Liver (tissue), 9 donors: Measurements from ENCODE around the gene SIN3B. TPM values are rescaled to one million over a fixed set of nuclear protein-coding genes. Genes with fewer than 3 reads are reported as not detected.

ENCODE experiments used
- DNase-seq: peaks from one replicate; pipeline ENCODE4 v3.0.0-alpha.2; 2017; ENCODE audit warnings: low spot score
- H3K27ac ChIP-seq, 2 donors: one replicate each; pipeline ENCODE4 v1.7.0; 2013; ENCODE audit warnings: inconsistent platforms in 2 of 2, low read length in 2 of 2, control low read depth in 1 of 2, low read depth in 1 of 2, mild to moderate bottlenecking in 1 of 2
- H3K27me3 ChIP-seq, 4 donors: one replicate each; pipeline versions ENCODE4 v1.6.1 to v1.7.0; 2013; ENCODE audit warnings: low read length in 3 of 4, inconsistent platforms in 1 of 4, mild to moderate bottlenecking in 1 of 4, moderate library complexity in 1 of 4; ENCODE audit not compliant: control insufficient read depth in 4 of 4, insufficient read depth in 4 of 4
- H3K36me3 ChIP-seq, 4 donors: one replicate each; pipeline versions ENCODE4 v1.6.1 to v1.7.0; 2013; ENCODE audit warnings: low read length in 3 of 4, mild to moderate bottlenecking in 3 of 4, low read depth in 1 of 4, moderate library complexity in 1 of 4; ENCODE audit not compliant: control insufficient read depth in 4 of 4, insufficient read depth in 3 of 4
- H3K4me1 ChIP-seq, 4 donors: one replicate each; pipeline versions ENCODE4 v1.6.1 to v1.7.0; 2013; ENCODE audit warnings: low read length in 3 of 4, mild to moderate bottlenecking in 3 of 4, moderate library complexity in 1 of 4; ENCODE audit not compliant: control insufficient read depth in 4 of 4, insufficient read depth in 4 of 4
- H3K4me3 ChIP-seq, 3 donors: one replicate each; pipeline versions ENCODE4 v1.6.1 to v1.7.0; 2013; ENCODE audit warnings: low read length in 3 of 3, control low read depth in 1 of 3, low read depth in 1 of 3, mild to moderate bottlenecking in 1 of 3
- H3K9ac ChIP-seq, 2 donors: one replicate each; pipeline ENCODE4 v1.7.0; 2013; ENCODE audit warnings: low read length in 2 of 2, mild to moderate bottlenecking in 2 of 2, moderate library complexity in 2 of 2, control low read depth in 1 of 2, low read depth in 1 of 2
- H3K9me3 ChIP-seq, 4 donors: one replicate each; pipeline versions ENCODE4 v1.6.1 to v1.7.0; 2013; ENCODE audit warnings: low read length in 3 of 4; ENCODE audit not compliant: control insufficient read depth in 4 of 4
- EGR1 ChIP-seq, 2 donors: IDR thresholded peaks; 2 replicates each; pipeline ENCODE4 v1.6.1; 2016 to 2018; ENCODE audit warnings: antibody characterized with exemption in 2 of 2, low read depth in 2 of 2
- FOXA1 ChIP-seq: IDR thresholded peaks from 2 replicates; pipeline ENCODE4 v1.6.1; 2016; ENCODE audit warnings: antibody characterized with exemption
- FOXA2 ChIP-seq: IDR thresholded peaks from 2 replicates; pipeline ENCODE4 v1.6.1; 2016; ENCODE audit warnings: antibody characterized with exemption
- GABPA ChIP-seq, 2 donors: IDR thresholded peaks in 1 of 2; conservative IDR thresholded peaks in 1 of 2; 2 replicates each; pipeline ENCODE4 v1.6.1; 2016; ENCODE audit warnings: antibody characterized with exemption in 2 of 2, mild to moderate bottlenecking in 1 of 2, moderate library complexity in 1 of 2
- HNF4A ChIP-seq, 2 donors: conservative IDR thresholded peaks; 2 replicates each; pipeline ENCODE4 v1.6.1; 2016; ENCODE audit warnings: antibody characterized with exemption in 2 of 2, mild to moderate bottlenecking in 2 of 2
- HNF4G ChIP-seq: IDR thresholded peaks from 2 replicates; pipeline ENCODE4 v1.6.1; 2016; ENCODE audit warnings: antibody characterized with exemption
- JUND ChIP-seq, 2 donors: IDR thresholded peaks; 2 replicates each; pipeline ENCODE4 v1.6.1; 2016; ENCODE audit warnings: antibody characterized with exemption in 2 of 2
- NR2F2 ChIP-seq: IDR thresholded peaks from 2 replicates; pipeline ENCODE4 v1.6.1; 2016; ENCODE audit warnings: antibody characterized with exemption
- RAD21 ChIP-seq, 2 donors: IDR thresholded peaks; 2 replicates each; pipeline ENCODE4 v1.6.1; 2016; ENCODE audit warnings: antibody characterized with exemption in 2 of 2, mild to moderate bottlenecking in 2 of 2
- RXRA ChIP-seq, 2 donors: IDR thresholded peaks; 2 replicates each; pipeline ENCODE4 v1.6.1; 2017 to 2018; ENCODE audit warnings: antibody characterized with exemption in 2 of 2, mild to moderate bottlenecking in 1 of 2
- SP1 ChIP-seq: IDR thresholded peaks from 2 replicates; pipeline ENCODE4 v1.6.1; 2018; ENCODE audit warnings: antibody characterized with exemption, mild to moderate bottlenecking
- TAF1 ChIP-seq: conservative IDR thresholded peaks from 2 replicates; pipeline ENCODE4 v1.6.1; 2016; ENCODE audit warnings: antibody characterized with exemption, mild to moderate bottlenecking
- YY1 ChIP-seq: IDR thresholded peaks from 2 replicates; pipeline ENCODE4 v1.6.1; 2016; ENCODE audit warnings: antibody characterized with exemption, mild to moderate bottlenecking
- WGBS: extraction: QIAGEN DNeasy Blood & Tissue Kit; methylation state at CpG from one replicate; pipeline ENCODE4 v1.1.7; 2013; 5-methylcytosine and 5-hydroxymethylcytosine counted together
- polyA plus RNA-seq, 2 donors: library from polyadenylated mRNA; stranded (reverse) in 1 of 2; unstranded in 1 of 2; fragments of 200-250 nt in 1 of 2; fragments of >200 nt in 1 of 2; fragmentation: Nextera tagmentation in 1 of 2; extraction: Ambion mirVana in 1 of 2; gene quantifications; one replicate each; pipeline versions ENCODE4 v1.2.1 to v1.2.3, GENCODE V29; 2013 to 2015
- total RNA-seq, 2 donors: library from RNA; depleted of rRNA; stranded (reverse); fragments of >200 nt; gene quantifications; one replicate each; pipeline ENCODE4 v1.2.3, GENCODE V29; 2014
- TF ChIP-seq, protein P1 (sequence below): fragments of 150-350 bp; IDR thresholded peaks from 2 replicates; pipeline ENCODE4 v1.5.1; 2017; ENCODE audit warnings: improper control_type of control experiment, low read depth, low read length; ENCODE audit not compliant: missing input control
- TF ChIP-seq, protein P2 (sequence below): IDR thresholded peaks from 2 replicates; pipeline ENCODE4 v1.6.1; 2016; ENCODE audit warnings: antibody characterized with exemption
- TF ChIP-seq, protein P3 (sequence below): IDR thresholded peaks from 2 replicates; pipeline ENCODE4 v1.6.1; 2016; ENCODE audit warnings: antibody characterized with exemption
- TF ChIP-seq, protein P4 (sequence below): IDR thresholded peaks from 2 replicates; pipeline ENCODE4 v1.6.1; 2016; ENCODE audit warnings: antibody characterized with exemption
- TF ChIP-seq, protein P5 (sequence below): IDR thresholded peaks from 2 replicates; pipeline ENCODE4 v1.6.1; 2016; ENCODE audit warnings: antibody characterized with exemption, mild to moderate bottlenecking
- donor health status: healthy.
- donor health status: healthy.
- donor health status: healthy.
- donor health status: healthy.
- donor health status: healthy.

Gene SIN3B
- total and polyA plus RNA-seq, 4 donors: 6.1 to 17.1 (median 8.6) TPM

DNA sequence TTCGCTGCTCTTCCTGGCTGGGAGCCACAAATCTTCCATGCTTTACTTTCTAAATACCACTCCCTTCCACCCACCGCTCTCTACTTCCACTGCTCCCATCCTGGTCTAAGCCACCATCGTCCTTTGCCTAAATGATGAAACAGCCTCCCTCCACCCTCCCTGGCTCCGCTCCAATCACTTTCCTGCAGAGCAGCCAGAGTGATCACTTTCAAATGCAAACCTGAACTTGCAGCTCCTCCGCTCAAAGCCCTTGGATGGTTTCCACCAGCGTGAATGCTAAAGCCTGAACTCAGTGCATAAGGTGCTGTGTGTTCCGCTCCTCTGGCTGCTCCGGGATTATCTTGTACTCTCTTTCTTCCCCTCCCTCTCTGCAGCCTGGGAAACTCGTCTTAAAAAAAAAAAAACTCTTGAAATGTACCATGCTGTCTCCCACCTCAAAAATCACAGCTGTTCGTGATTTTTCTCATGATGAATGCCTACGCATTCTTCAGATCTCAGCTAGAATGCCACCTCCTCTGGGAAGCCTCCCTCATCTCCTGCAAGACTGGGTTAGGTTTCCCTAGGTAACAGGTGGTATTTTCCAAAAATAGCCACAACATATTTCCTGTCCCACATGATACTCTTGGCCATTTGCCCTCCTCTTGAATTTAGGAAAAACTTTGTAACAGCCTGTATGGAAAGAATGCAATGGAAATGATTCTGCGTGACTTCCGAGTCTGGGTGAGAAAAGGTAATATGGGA, 3.7 kb upstream of the SIN3B start:
- Histone ChIP-seq H3K4me1 (peaks cover 0 to 16% (median 10%) of the 10 kb centered on the region in 4 donors), H3K4me3 (no peak overlapping the region), H3K27me3 (no peaks in the 10 kb centered on the region), H3K27ac (no peak overlapping the region), H3K9ac (no peak overlapping the region), H3K9me3 (no peaks in the 10 kb centered on the region), H3K36me3 (no peaks in the 10 kb centered on the region)
- TF ChIP-seq HNF4A (conservative IDR thresholded peaks at IDR 0.05): no peak
- TF ChIP-seq, protein P1, sequence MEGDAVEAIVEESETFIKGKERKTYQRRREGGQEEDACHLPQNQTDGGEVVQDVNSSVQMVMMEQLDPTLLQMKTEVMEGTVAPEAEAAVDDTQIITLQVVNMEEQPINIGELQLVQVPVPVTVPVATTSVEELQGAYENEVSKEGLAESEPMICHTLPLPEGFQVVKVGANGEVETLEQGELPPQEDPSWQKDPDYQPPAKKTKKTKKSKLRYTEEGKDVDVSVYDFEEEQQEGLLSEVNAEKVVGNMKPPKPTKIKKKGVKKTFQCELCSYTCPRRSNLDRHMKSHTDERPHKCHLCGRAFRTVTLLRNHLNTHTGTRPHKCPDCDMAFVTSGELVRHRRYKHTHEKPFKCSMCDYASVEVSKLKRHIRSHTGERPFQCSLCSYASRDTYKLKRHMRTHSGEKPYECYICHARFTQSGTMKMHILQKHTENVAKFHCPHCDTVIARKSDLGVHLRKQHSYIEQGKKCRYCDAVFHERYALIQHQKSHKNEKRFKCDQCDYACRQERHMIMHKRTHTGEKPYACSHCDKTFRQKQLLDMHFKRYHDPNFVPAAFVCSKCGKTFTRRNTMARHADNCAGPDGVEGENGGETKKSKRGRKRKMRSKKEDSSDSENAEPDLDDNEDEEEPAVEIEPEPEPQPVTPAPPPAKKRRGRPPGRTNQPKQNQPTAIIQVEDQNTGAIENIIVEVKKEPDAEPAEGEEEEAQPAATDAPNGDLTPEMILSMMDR: no peak
- TF ChIP-seq, protein P2, sequence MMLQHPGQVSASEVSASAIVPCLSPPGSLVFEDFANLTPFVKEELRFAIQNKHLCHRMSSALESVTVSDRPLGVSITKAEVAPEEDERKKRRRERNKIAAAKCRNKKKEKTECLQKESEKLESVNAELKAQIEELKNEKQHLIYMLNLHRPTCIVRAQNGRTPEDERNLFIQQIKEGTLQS: no peak
- TF ChIP-seq JUND (IDR thresholded peaks at IDR 0.05): no peak
- no peak for TF ChIP-seq GABPA (IDR thresholded peaks at IDR 0.05 in 1 of 2, conservative IDR thresholded peaks at IDR 0.05 in 1 of 2)
- TF ChIP-seq HNF4G: no peak
- TF ChIP-seq RAD21 (IDR thresholded peaks at IDR 0.05): no peak
- no peak for TF ChIP-seq NR2F2
- no peak for TF ChIP-seq SP1
- no peak for TF ChIP-seq YY1
- no peak for TF ChIP-seq TAF1
- no peak for TF ChIP-seq EGR1 (IDR thresholded peaks at IDR 0.05; ENCODE audit: low read depth in 2 of 2)
- TF ChIP-seq, protein P3, sequence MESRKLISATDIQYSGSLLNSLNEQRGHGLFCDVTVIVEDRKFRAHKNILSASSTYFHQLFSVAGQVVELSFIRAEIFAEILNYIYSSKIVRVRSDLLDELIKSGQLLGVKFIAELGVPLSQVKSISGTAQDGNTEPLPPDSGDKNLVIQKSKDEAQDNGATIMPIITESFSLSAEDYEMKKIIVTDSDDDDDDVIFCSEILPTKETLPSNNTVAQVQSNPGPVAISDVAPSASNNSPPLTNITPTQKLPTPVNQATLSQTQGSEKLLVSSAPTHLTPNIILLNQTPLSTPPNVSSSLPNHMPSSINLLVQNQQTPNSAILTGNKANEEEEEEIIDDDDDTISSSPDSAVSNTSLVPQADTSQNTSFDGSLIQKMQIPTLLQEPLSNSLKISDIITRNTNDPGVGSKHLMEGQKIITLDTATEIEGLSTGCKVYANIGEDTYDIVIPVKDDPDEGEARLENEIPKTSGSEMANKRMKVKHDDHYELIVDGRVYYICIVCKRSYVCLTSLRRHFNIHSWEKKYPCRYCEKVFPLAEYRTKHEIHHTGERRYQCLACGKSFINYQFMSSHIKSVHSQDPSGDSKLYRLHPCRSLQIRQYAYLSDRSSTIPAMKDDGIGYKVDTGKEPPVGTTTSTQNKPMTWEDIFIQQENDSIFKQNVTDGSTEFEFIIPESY: no peak
- TF ChIP-seq, protein P4, sequence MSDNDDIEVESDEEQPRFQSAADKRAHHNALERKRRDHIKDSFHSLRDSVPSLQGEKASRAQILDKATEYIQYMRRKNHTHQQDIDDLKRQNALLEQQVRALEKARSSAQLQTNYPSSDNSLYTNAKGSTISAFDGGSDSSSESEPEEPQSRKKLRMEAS: no peak
- no peak for TF ChIP-seq FOXA1
- no peak for TF ChIP-seq FOXA2
- TF ChIP-seq, protein P5, sequence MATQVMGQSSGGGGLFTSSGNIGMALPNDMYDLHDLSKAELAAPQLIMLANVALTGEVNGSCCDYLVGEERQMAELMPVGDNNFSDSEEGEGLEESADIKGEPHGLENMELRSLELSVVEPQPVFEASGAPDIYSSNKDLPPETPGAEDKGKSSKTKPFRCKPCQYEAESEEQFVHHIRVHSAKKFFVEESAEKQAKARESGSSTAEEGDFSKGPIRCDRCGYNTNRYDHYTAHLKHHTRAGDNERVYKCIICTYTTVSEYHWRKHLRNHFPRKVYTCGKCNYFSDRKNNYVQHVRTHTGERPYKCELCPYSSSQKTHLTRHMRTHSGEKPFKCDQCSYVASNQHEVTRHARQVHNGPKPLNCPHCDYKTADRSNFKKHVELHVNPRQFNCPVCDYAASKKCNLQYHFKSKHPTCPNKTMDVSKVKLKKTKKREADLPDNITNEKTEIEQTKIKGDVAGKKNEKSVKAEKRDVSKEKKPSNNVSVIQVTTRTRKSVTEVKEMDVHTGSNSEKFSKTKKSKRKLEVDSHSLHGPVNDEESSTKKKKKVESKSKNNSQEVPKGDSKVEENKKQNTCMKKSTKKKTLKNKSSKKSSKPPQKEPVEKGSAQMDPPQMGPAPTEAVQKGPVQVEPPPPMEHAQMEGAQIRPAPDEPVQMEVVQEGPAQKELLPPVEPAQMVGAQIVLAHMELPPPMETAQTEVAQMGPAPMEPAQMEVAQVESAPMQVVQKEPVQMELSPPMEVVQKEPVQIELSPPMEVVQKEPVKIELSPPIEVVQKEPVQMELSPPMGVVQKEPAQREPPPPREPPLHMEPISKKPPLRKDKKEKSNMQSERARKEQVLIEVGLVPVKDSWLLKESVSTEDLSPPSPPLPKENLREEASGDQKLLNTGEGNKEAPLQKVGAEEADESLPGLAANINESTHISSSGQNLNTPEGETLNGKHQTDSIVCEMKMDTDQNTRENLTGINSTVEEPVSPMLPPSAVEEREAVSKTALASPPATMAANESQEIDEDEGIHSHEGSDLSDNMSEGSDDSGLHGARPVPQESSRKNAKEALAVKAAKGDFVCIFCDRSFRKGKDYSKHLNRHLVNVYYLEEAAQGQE: no peak
- no peak for TF ChIP-seq RXRA (IDR thresholded peaks at IDR 0.05)
- 28% methylated on average over 13 of the region's 13 CpGs for WGBS
- DNase-seq: no peak
